ENCODE results near the gene KCNH6. TPM values are rescaled to one million over a fixed set of nuclear protein-coding genes. Genes with fewer than 3 reads are reported as not detected.

Gene KCNH6
- total RNA-seq, 1 donor from 2014 or later: not detected

DNA sequence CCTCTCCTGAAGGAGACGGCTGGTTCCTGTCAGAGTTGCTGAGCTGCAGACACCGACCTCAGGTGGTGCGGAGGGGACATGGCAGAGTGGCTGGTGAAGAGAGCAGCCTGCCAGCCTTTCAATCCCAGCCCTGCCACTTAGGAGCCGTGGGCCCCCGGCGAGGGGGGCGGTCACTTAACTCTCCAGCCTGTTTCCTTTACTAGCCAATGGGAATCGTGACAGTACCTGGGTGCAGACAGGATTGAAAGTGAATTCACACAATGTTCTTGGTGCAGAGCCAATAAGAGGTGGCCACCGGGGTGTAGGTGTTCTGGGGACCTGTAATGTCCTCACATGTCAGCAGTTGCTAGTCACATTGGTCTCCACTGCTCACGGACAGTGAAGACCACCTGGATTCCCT is 32.8 kb upstream of the KCNH6 start:
- DNase-seq (ENCODE audit: low read depth) (no peak), FAIRE-seq (no peak)
- H3K4me3 ChIP-seq (ENCODE audit: low read depth, low read length): no peak overlapping the region
- no peaks in the 10 kb centered on the region for H3K36me3 ChIP-seq (ENCODE audit: control insufficient read depth, insufficient read depth, low read length)
- H3K27me3 ChIP-seq (ENCODE audit: control insufficient read depth, insufficient read depth, low read length): peaks cover 13% of the 10 kb centered on the region
- TF ChIP-seq, protein P1, sequence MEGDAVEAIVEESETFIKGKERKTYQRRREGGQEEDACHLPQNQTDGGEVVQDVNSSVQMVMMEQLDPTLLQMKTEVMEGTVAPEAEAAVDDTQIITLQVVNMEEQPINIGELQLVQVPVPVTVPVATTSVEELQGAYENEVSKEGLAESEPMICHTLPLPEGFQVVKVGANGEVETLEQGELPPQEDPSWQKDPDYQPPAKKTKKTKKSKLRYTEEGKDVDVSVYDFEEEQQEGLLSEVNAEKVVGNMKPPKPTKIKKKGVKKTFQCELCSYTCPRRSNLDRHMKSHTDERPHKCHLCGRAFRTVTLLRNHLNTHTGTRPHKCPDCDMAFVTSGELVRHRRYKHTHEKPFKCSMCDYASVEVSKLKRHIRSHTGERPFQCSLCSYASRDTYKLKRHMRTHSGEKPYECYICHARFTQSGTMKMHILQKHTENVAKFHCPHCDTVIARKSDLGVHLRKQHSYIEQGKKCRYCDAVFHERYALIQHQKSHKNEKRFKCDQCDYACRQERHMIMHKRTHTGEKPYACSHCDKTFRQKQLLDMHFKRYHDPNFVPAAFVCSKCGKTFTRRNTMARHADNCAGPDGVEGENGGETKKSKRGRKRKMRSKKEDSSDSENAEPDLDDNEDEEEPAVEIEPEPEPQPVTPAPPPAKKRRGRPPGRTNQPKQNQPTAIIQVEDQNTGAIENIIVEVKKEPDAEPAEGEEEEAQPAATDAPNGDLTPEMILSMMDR (IDR thresholded peaks at IDR 0.05; ENCODE audit: insufficient read depth, low read length, severe bottlenecking): peak; percentile 5

DNA sequence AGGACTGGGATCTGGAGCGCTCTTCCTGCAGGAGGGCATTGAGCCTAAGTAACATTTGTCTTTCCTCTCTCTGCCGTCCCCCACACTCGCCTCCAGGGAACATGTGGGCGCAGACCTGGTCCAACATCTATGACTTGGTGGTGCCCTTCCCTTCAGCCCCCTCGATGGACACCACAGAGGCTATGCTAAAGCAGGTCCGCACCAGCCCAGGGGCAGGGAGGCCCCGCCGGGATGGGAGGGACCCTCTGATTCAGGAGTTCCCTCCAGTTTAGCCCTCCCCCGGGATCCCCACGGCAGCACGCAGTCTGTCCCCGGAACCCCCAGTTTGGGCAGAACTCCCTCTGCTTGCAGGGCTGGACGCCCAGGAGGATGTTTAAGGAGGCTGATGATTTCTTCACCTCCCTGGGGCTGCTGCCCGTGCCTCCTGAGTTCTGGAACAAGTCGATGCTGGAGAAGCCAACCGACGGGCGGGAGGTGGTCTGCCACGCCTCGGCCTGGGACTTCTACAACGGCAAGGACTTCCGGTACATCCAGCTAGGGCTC is 32.2 kb upstream of the KCNH6 start:
- FAIRE-seq: no peak
- DNase-seq (ENCODE audit: low read depth): no peak

GRCh38 chr17:63491413-63491812 is 31.7 kb upstream of the KCNH6 start:
- FAIRE-seq (no peak), DNase-seq (ENCODE audit: low read depth) (no peak)
- Histone ChIP-seq H3K36me3 (ENCODE audit: control insufficient read depth, insufficient read depth, low read length) (no peaks in the 10 kb centered on the region), H3K4me3 (ENCODE audit: low read depth, low read length) (no peak overlapping the region), H3K27me3 (ENCODE audit: control insufficient read depth, insufficient read depth, low read length) (peaks cover 15% of the 10 kb centered on the region)
- TF ChIP-seq, protein P1 (IDR thresholded peaks at IDR 0.05; ENCODE audit: insufficient read depth, low read length, severe bottlenecking): no peak

More for the DNA sequence above, 32.2 kb upstream of the KCNH6 start:
- no peaks in the 10 kb centered on the region for H3K36me3 ChIP-seq (ENCODE audit: control insufficient read depth, insufficient read depth, low read length)
- peaks cover 15% of the 10 kb centered on the region for H3K27me3 ChIP-seq (ENCODE audit: control insufficient read depth, insufficient read depth, low read length)
- no peak overlapping the region for H3K4me3 ChIP-seq (ENCODE audit: low read depth, low read length)
- TF ChIP-seq, protein P1 (IDR thresholded peaks at IDR 0.05; ENCODE audit: insufficient read depth, low read length, severe bottlenecking): no peak

GRCh38 chr17:63491977-63492618 is 31.1 kb upstream of the KCNH6 start:
- peaks cover 15% of the 10 kb centered on the region for H3K27me3 ChIP-seq (ENCODE audit: control insufficient read depth, insufficient read depth, low read length)
- FAIRE-seq: no peak
- DNase-seq (ENCODE audit: low read depth): no peak
- H3K4me3 ChIP-seq (ENCODE audit: low read depth, low read length): no peak overlapping the region
- TF ChIP-seq, protein P1 (IDR thresholded peaks at IDR 0.05; ENCODE audit: insufficient read depth, low read length, severe bottlenecking): no peak
- H3K36me3 ChIP-seq (ENCODE audit: control insufficient read depth, insufficient read depth, low read length): no peaks in the 10 kb centered on the region

DNA sequence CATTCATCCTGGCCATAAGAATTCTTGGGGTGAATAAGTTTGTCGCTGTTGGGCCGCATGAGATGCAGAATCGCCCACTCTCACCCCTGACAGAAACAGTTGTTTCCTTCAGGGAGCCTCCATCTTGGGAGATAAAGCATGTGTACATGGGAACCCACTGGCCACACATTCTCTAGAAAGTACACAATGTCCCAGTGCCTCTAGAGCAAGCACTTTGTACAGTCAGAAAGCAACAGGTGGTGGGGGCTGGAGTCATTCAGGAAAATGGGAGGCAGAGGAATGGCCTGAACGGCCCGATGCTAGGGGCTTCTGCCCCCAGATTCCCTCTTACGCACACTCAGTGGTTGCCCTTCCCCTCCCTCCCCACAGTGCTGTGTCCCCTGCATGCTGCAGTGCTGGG is 30.2 kb upstream of the KCNH6 start:
- H3K4me3 ChIP-seq (ENCODE audit: low read depth, low read length): no peak overlapping the region
- FAIRE-seq: no peak
- DNase-seq (ENCODE audit: low read depth): no peak
- TF ChIP-seq, protein P1 (IDR thresholded peaks at IDR 0.05; ENCODE audit: insufficient read depth, low read length, severe bottlenecking): no peak
- H3K27me3 ChIP-seq (ENCODE audit: control insufficient read depth, insufficient read depth, low read length): peaks cover 15% of the 10 kb centered on the region
- no peaks in the 10 kb centered on the region for H3K36me3 ChIP-seq (ENCODE audit: control insufficient read depth, insufficient read depth, low read length)

DNA sequence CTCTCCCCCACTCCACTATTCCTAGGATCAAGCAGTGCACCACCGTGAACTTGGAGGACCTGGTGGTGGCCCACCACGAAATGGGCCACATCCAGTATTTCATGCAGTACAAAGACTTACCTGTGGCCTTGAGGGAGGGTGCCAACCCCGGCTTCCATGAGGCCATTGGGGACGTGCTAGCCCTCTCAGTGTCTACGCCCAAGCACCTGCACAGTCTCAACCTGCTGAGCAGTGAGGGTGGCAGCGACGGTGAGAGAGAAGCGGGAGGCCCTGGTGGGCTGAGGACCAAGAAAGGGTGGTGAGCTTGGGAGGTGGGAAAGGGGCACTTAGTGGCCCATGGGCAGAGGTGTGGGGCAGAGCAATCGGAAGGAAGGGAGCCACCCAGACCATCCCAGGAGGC is 29.7 kb upstream of the KCNH6 start:
- H3K27me3 ChIP-seq (ENCODE audit: control insufficient read depth, insufficient read depth, low read length): peaks cover 15% of the 10 kb centered on the region
- TF ChIP-seq, protein P1 (IDR thresholded peaks at IDR 0.05; ENCODE audit: insufficient read depth, low read length, severe bottlenecking): no peak
- no peak for FAIRE-seq

More for the DNA sequence above, 29.7 kb upstream of the KCNH6 start:
- Histone ChIP-seq H3K4me3 (ENCODE audit: low read depth, low read length) (no peak overlapping the region), H3K36me3 (ENCODE audit: control insufficient read depth, insufficient read depth, low read length) (no peaks in the 10 kb centered on the region)
- no peak for DNase-seq (ENCODE audit: low read depth)
